ENCODE results near the gene LDHD. TPM values are rescaled to one million over a fixed set of nuclear protein-coding genes. Genes with fewer than 3 reads are reported as not detected.
A peak's percentile ranks its signal among the peaks of the same experiment; 100 is the strongest.

LDHD gene
- total and polyA plus RNA-seq, 10 of the 15 experiments (the other 5 are each of a cell fraction or from before 2014, with no cell fraction given), result 0.10 to 0.12 TPM; not detected in 8

DNA sequence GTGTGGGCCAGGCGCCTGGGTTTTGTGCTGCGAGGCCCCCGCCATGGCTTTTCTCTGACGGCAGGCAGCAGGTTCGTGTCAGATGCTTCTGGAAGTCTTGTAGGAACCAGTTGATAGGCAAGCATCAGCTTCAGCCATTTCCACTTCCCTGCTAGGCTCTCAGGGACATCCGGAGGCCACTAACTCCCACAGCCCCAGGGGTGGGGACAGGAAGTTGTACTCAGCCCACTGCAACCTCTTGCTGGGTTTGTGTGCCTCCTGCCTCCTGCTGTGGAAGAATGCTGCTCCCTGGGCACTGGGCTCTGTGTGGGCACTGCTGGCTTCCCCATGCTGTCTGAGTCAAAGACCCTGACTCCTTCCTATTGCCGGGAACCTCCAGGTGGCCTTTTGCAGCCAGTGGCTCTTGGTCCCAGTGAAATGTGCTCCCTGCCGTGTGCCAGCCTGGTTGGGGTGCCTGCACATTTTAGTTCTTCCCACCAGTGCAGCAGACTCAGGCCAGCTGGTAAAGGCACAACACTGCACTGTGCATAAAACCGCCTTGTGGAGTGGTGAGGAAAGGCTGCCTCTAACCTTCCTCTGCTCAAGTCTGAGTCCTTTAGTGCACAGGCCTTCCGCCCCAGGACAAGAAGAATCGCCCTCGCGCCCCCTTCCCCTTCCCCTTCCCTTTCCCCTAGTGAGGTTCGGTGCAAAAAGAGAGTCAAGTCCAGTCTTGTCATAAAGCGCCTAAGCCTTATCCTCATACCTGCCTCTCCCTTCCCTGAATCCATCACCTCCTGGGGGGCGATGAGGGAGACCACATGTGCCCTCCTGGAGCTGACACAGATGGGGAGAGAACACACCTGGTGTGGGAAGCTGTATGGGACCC is 16.6 kb downstream of the LDHD start:
- 72% methylated on average over 15 of the region's 16 CpGs for WGBS (ENCODE audit: insufficient coverage, insufficient replicate concordance, low lambda C conversion rate, missing lambda C conversion rate)
- TF ChIP-seq, protein P1, sequence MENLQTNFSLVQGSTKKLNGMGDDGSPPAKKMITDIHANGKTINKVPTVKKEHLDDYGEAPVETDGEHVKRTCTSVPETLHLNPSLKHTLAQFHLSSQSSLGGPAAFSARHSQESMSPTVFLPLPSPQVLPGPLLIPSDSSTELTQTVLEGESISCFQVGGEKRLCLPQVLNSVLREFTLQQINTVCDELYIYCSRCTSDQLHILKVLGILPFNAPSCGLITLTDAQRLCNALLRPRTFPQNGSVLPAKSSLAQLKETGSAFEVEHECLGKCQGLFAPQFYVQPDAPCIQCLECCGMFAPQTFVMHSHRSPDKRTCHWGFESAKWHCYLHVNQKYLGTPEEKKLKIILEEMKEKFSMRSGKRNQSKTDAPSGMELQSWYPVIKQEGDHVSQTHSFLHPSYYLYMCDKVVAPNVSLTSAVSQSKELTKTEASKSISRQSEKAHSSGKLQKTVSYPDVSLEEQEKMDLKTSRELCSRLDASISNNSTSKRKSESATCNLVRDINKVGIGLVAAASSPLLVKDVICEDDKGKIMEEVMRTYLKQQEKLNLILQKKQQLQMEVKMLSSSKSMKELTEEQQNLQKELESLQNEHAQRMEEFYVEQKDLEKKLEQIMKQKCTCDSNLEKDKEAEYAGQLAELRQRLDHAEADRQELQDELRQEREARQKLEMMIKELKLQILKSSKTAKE (IDR thresholded peaks at IDR 0.05; ENCODE audit: low read depth, poor library complexity, severe bottlenecking), result no peak
- TF ChIP-seq TBL1XR1 (IDR thresholded peaks at IDR 0.05; ENCODE audit: low read depth, low read length) (no peak), MTA2 (IDR thresholded peaks at IDR 0.05; ENCODE audit: low read depth) (no peak), MTA3 (IDR thresholded peaks at IDR 0.05; ENCODE audit: borderline replicate concordance, low read length) (no peak), DPF2 (IDR thresholded peaks at IDR 0.05) (no peak), EZH2 (IDR thresholded peaks at IDR 0.05; ENCODE audit: borderline replicate concordance, control insufficient read depth, low read depth, low read length) (no peak), RAD51 (IDR thresholded peaks at IDR 0.05) (no peak), ASH2L (IDR thresholded peaks at IDR 0.05; ENCODE audit: borderline replicate concordance, low read depth) (no peak)
- TF ChIP-seq, protein P2, sequence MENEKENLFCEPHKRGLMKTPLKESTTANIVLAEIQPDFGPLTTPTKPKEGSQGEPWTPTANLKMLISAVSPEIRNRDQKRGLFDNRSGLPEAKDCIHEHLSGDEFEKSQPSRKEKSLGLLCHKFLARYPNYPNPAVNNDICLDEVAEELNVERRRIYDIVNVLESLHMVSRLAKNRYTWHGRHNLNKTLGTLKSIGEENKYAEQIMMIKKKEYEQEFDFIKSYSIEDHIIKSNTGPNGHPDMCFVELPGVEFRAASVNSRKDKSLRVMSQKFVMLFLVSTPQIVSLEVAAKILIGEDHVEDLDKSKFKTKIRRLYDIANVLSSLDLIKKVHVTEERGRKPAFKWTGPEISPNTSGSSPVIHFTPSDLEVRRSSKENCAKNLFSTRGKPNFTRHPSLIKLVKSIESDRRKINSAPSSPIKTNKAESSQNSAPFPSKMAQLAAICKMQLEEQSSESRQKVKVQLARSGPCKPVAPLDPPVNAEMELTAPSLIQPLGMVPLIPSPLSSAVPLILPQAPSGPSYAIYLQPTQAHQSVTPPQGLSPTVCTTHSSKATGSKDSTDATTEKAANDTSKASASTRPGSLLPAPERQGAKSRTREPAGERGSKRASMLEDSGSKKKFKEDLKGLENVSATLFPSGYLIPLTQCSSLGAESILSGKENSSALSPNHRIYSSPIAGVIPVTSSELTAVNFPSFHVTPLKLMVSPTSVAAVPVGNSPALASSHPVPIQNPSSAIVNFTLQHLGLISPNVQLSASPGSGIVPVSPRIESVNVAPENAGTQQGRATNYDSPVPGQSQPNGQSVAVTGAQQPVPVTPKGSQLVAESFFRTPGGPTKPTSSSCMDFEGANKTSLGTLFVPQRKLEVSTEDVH (IDR thresholded peaks at IDR 0.05; ENCODE audit: low read depth, partially characterized antibody), result no peak
- TF ChIP-seq, protein P3, sequence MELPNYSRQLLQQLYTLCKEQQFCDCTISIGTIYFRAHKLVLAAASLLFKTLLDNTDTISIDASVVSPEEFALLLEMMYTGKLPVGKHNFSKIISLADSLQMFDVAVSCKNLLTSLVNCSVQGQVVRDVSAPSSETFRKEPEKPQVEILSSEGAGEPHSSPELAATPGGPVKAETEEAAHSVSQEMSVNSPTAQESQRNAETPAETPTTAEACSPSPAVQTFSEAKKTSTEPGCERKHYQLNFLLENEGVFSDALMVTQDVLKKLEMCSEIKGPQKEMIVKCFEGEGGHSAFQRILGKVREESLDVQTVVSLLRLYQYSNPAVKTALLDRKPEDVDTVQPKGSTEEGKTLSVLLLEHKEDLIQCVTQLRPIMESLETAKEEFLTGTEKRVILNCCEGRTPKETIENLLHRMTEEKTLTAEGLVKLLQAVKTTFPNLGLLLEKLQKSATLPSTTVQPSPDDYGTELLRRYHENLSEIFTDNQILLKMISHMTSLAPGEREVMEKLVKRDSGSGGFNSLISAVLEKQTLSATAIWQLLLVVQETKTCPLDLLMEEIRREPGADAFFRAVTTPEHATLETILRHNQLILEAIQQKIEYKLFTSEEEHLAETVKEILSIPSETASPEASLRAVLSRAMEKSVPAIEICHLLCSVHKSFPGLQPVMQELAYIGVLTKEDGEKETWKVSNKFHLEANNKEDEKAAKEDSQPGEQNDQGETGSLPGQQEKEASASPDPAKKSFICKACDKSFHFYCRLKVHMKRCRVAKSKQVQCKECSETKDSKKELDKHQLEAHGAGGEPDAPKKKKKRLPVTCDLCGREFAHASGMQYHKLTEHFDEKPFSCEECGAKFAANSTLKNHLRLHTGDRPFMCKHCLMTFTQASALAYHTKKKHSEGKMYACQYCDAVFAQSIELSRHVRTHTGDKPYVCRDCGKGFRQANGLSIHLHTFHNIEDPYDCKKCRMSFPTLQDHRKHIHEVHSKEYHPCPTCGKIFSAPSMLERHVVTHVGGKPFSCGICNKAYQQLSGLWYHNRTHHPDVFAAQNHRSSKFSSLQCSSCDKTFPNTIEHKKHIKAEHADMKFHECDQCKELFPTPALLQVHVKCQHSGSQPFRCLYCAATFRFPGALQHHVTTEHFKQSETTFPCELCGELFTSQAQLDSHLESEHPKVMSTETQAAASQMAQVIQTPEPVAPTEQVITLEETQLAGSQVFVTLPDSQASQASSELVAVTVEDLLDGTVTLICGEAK (IDR thresholded peaks at IDR 0.05; ENCODE audit: borderline replicate concordance), result no peak
- H3K27ac ChIP-seq (ENCODE audit: control insufficient read depth, insufficient read depth), result 0 out of 2 replicates have a peak overlapping the region, but pooled peaks have one; percentile 39
- H3K4me1 ChIP-seq (ENCODE audit: control insufficient read depth, insufficient read depth, low read length), result peaks cover 23% of the 10 kb centered on the region
- FAIRE-seq, result no peak
- H3K4me3 ChIP-seq, result no peak overlapping the region
- H3K9me3 ChIP-seq (replicated peaks; ENCODE audit: control insufficient read depth, insufficient read depth, low read length), result no peaks in the 10 kb centered on the region
- BruUV-seq (replicated peaks), result no TSS peak
- H3K4me2 ChIP-seq (ENCODE audit: control insufficient read depth, insufficient read depth), result no peak overlapping the region
- DNase-seq (ENCODE audit: low read depth, low spot score), result no peak
- in situ Hi-C loops (cut with MboI) (loop anchor here (10.0 kb wide), 1 partner anchor 55 kb away; no protein-coding TSS in a partner anchor), intact Hi-C loops (cut with micrococcal nuclease; ENCODE audit: unreplicated experiment) (no loop called here)
- no peaks in the 10 kb centered on the region; the same call in 1 of the 2 replicates for H3K79me2 ChIP-seq (ENCODE audit: control insufficient read depth, insufficient read depth, low read length)
- no peaks in the 10 kb centered on the region for H3K27me3 ChIP-seq (replicated peaks in 1 of 2; ENCODE audit: control insufficient read depth in 2 of 2, insufficient read depth in 2 of 2, low read length in 1 of 2)
- no peaks in the 10 kb centered on the region for H4K20me1 ChIP-seq (ENCODE audit: control insufficient read depth, insufficient read depth)
- H2AFZ ChIP-seq (ENCODE audit: control insufficient read depth, low read depth, low read length), result peak overlapping the region; percentile 18; the same call in 1 of the 2 replicates
- ChIA-PET POLR2A (interaction anchor here (0.6 kb wide), 1 partner anchor 11 kb away, joined by 5 read pairs; no protein-coding TSS in a partner anchor), SMC1A (ENCODE audit: uncharacterized antibody, unreplicated experiment) (interaction anchor here (1.1 to 1.7 kb wide), 4 partner anchors 11 to 237 kb away, joined by 3 to 4 read pairs (median 4); no protein-coding TSS in a partner anchor), RAD21 (ENCODE audit: unreplicated experiment) (interaction anchor here (0.7 kb wide), 1 partner anchor 131 kb away, joined by 4 read pairs; no protein-coding TSS in a partner anchor), CTCF (interaction anchor here (0.9 to 2.1 kb wide), 4 partner anchors 9 to 237 kb away, joined by 3 to 7 read pairs (median 4); no protein-coding TSS in a partner anchor)
- H3K36me3 ChIP-seq (ENCODE audit: control insufficient read depth in 2 of 2, insufficient read depth in 2 of 2, low read length in 1 of 2), result no peaks in the 10 kb centered on the region
- no peak overlapping the region for H3K9ac ChIP-seq (ENCODE audit: control insufficient read depth, insufficient read depth, low read length)
- ATAC-seq, result peak; percentile 50
